Loucy (cell line): ENCODE data around the gene OTUD4.

ENCODE experiments used
- CTCF ChIP-seq: fragments of 200-600 bp; sonication (generic); conservative IDR thresholded peaks from 2 replicates; pipeline ENCODE4 v1.5.1; 2014; ENCODE audit warnings: mild to moderate bottlenecking, antibody characterized with exemption, low read length
- EZH2phosphoT487 ChIP-seq: fragments of 200-600 bp; IDR thresholded peaks from 2 replicates; pipeline ENCODE4 v1.6.1; 2018; ENCODE audit warnings: antibody characterized with exemption, mild to moderate bottlenecking, moderate library complexity, borderline replicate concordance

- TF ChIP-seq CTCF (no peak), EZH2phosphoT487 (no peak)
These were observed 79.3 kb downstream of the OTUD4 start for GRCh38 chr4:145101091-145101490.
